Stimulated activated CD4-positive, alpha-beta T cell treated with anti-CD3 and anti-CD28 coated beads, Interleukin-1b, Interleukin-23, amount 100 ng/mL, for 4 hours (primary cell): Measurements from ENCODE around the gene CBLN3.

Source experiments
- DNase-seq, 2 donors: peaks; one replicate each; pipeline ENCODE4 v3.0.0-alpha.2; 2020; ENCODE audit warnings: low read depth in 2 of 2

The CBLN3 gene

GRCh38 chr14:24439257-24439656 lies 9.8 kb upstream of the CBLN3 start:
- DNase-seq, result no peak

- no peak for DNase-seq
These were observed 9.0 kb upstream of the CBLN3 start for GRCh38 chr14:24438223-24439097.

- no peak for DNase-seq
These were observed 8.2 kb upstream of the CBLN3 start for GRCh38 chr14:24437736-24438067.

- no peak for DNase-seq
These were observed 7.7 kb upstream of the CBLN3 start for GRCh38 chr14:24437020-24437735.

- DNase-seq, result peak in 1 of 2 donors; percentile 27
These were observed 7.0 kb upstream of the CBLN3 start for GRCh38 chr14:24436355-24437019.

- no peak for DNase-seq
These were observed 6.5 kb upstream of the CBLN3 start for GRCh38 chr14:24435998-24436354.

- DNase-seq, result no peak
These were observed 5.8 kb upstream of the CBLN3 start for GRCh38 chr14:24435192-24435810.

- no peak for DNase-seq
These were observed 5.2 kb upstream of the CBLN3 start for GRCh38 chr14:24434676-24435075.

GRCh38 chr14:24434036-24434435 lies 4.6 kb upstream of the CBLN3 start:
- DNase-seq, result no peak

- DNase-seq, result no peak
These were observed 3.0 kb upstream of the CBLN3 start for GRCh38 chr14:24432259-24433131.

- peak; percentile 78 to 91 for DNase-seq
These were observed 2.2 kb upstream of the CBLN3 start for GRCh38 chr14:24431569-24432258.

GRCh38 chr14:24430682-24431568 lies 1.5 kb upstream of the CBLN3 start:
- peak in 1 of 2 donors; percentile 62 for DNase-seq

GRCh38 chr14:24430143-24430681 lies 744 bp upstream of the CBLN3 start:
- peak in 1 of 2 donors; percentile 60 for DNase-seq

GRCh38 chr14:24428628-24429394 lies 657 bp downstream of the CBLN3 start:
- no peak for DNase-seq

- no peak for DNase-seq
These were observed 1.6 kb downstream of the CBLN3 start for GRCh38 chr14:24427537-24428508.

GRCh38 chr14:24426912-24427536 lies 2.4 kb downstream of the CBLN3 start:
- no peak for DNase-seq
